ENCODE measurements around the gene LRPAP1. TPM values are rescaled to one million over a fixed set of nuclear protein-coding genes. Genes with fewer than 3 reads are reported as not detected.
A peak's percentile ranks its signal among the peaks of the same experiment; 100 is the strongest.

Gene LRPAP1
- total RNA-seq, 1 donor from 2014 or later, result 195 TPM

GRCh38 chr4:3485011-3485791, 47.0 kb downstream of the LRPAP1 start:
- TF ChIP-seq, protein P1, sequence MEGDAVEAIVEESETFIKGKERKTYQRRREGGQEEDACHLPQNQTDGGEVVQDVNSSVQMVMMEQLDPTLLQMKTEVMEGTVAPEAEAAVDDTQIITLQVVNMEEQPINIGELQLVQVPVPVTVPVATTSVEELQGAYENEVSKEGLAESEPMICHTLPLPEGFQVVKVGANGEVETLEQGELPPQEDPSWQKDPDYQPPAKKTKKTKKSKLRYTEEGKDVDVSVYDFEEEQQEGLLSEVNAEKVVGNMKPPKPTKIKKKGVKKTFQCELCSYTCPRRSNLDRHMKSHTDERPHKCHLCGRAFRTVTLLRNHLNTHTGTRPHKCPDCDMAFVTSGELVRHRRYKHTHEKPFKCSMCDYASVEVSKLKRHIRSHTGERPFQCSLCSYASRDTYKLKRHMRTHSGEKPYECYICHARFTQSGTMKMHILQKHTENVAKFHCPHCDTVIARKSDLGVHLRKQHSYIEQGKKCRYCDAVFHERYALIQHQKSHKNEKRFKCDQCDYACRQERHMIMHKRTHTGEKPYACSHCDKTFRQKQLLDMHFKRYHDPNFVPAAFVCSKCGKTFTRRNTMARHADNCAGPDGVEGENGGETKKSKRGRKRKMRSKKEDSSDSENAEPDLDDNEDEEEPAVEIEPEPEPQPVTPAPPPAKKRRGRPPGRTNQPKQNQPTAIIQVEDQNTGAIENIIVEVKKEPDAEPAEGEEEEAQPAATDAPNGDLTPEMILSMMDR (IDR thresholded peaks at IDR 0.05), result no peak
- H3K27ac ChIP-seq, result no peak overlapping the region
- no peaks in the 10 kb centered on the region for H3K36me3 ChIP-seq
- no peaks in the 10 kb centered on the region for H3K9me3 ChIP-seq
- intact Hi-C loops (cut with DNase I), result no loop called here
- DNase-seq (no peak), ATAC-seq (peak; percentile 11)
- no peak overlapping the region for H3K4me3 ChIP-seq
- peaks cover 14% of the 10 kb centered on the region for H3K4me1 ChIP-seq
- peaks cover 41% of the 10 kb centered on the region for H3K27me3 ChIP-seq

- Histone ChIP-seq H3K27ac (no peak overlapping the region), H3K4me3 (no peak overlapping the region), H3K9me3 (no peaks in the 10 kb centered on the region), H3K36me3 (no peaks in the 10 kb centered on the region), H3K27me3 (peaks cover 41% of the 10 kb centered on the region), H3K4me1 (peaks cover 14% of the 10 kb centered on the region)
- DNase-seq (no peak), ATAC-seq (peak; percentile 39)
- intact Hi-C loops (cut with DNase I), result no loop called here
- TF ChIP-seq, protein P1 (IDR thresholded peaks at IDR 0.05), result no peak
Observed at GRCh38 chr4:3484057-3484973, 47.9 kb downstream of the LRPAP1 start.

- H3K4me3 ChIP-seq, result no peak overlapping the region
- peaks cover 41% of the 10 kb centered on the region for H3K27me3 ChIP-seq
- no peak overlapping the region for H3K27ac ChIP-seq
- intact Hi-C loops (cut with DNase I), result no loop called here
- peaks cover 14% of the 10 kb centered on the region for H3K4me1 ChIP-seq
- no peaks in the 10 kb centered on the region for H3K36me3 ChIP-seq
- no peaks in the 10 kb centered on the region for H3K9me3 ChIP-seq
- TF ChIP-seq, protein P1 (IDR thresholded peaks at IDR 0.05), result no peak
- DNase-seq (no peak), ATAC-seq (peak; percentile 0)
Observed at GRCh38 chr4:3483471-3483921, 48.7 kb downstream of the LRPAP1 start.

GRCh38 chr4:3482707-3483106, 49.5 kb downstream of the LRPAP1 start:
- TF ChIP-seq, protein P1 (IDR thresholded peaks at IDR 0.05), result no peak
- intact Hi-C loops (cut with DNase I), result no loop called here
- Histone ChIP-seq H3K27me3 (peaks cover 41% of the 10 kb centered on the region), H3K9me3 (no peaks in the 10 kb centered on the region), H3K4me3 (no peak overlapping the region), H3K27ac (no peak overlapping the region), H3K4me1 (peaks cover 14% of the 10 kb centered on the region), H3K36me3 (no peaks in the 10 kb centered on the region)
- ATAC-seq (no peak), DNase-seq (no peak)

- Histone ChIP-seq H3K4me1 (peaks cover 14% of the 10 kb centered on the region), H3K4me3 (no peak overlapping the region), H3K27ac (no peak overlapping the region), H3K27me3 (peaks cover 41% of the 10 kb centered on the region), H3K36me3 (no peaks in the 10 kb centered on the region), H3K9me3 (no peaks in the 10 kb centered on the region)
- ATAC-seq (no peak), DNase-seq (no peak)
- intact Hi-C loops (cut with DNase I), result no loop called here
- TF ChIP-seq, protein P1 (IDR thresholded peaks at IDR 0.05), result no peak
Observed at GRCh38 chr4:3481783-3482393, 50.3 kb downstream of the LRPAP1 start.
